GM23338 (cell line): Measurements from ENCODE around the gene KCNH4. TPM values are rescaled to one million over a fixed set of nuclear protein-coding genes. Genes with fewer than 3 reads are reported as not detected.

Experiments used
- ATAC-seq: fragments of 200-7000 bp; cut with Tn5 transposase; 3 replicates; pipeline ENCODE4 v1.9.1; 2020
- DNase-seq: peaks from one replicate; pipeline ENCODE4 v3.0.0-alpha.2; 2015; ENCODE audit warnings: low spot score
- H2AFZ ChIP-seq: fragments of 200-600 bp; sonication (generic); 2 replicates; pipeline ENCODE4 v1.8.0; 2016; ENCODE audit warnings: antibody characterized with exemption, mild to moderate bottlenecking, moderate library complexity
- H3F3A ChIP-seq: fragments of 200-600 bp; sonication (generic); replicated peaks from 2 replicates; pipeline ENCODE4 v1.8.0; 2017; ENCODE audit warnings: antibody characterized with exemption, mixed run types, low read depth
- H3K27ac ChIP-seq: fragments of 200-600 bp; sonication (generic); 2 replicates; pipeline ENCODE4 v1.6.1; 2016; ENCODE audit warnings: low read depth
- H3K27me3 ChIP-seq: fragments of 200-600 bp; sonication (generic); 2 replicates; pipeline ENCODE4 v1.8.0; 2016; ENCODE audit warnings: mild to moderate bottlenecking, mixed run types, moderate library complexity; ENCODE audit not compliant: insufficient read depth
- H3K36me3 ChIP-seq: fragments of 200-600 bp; sonication (generic); 2 replicates; pipeline ENCODE4 v1.8.0; 2016; ENCODE audit warnings: mild to moderate bottlenecking; ENCODE audit not compliant: insufficient read depth
- H3K4me1 ChIP-seq: fragments of 200-600 bp; sonication (generic); 2 replicates; pipeline ENCODE4 v1.8.0; 2016; ENCODE audit warnings: mild to moderate bottlenecking, moderate library complexity; ENCODE audit not compliant: insufficient read depth
- H3K4me2 ChIP-seq: fragments of 200-600 bp; sonication (generic); 2 replicates; pipeline ENCODE4 v1.7.1; 2017; ENCODE audit warnings: mixed run types
- H3K4me3 ChIP-seq: fragments of 200-600 bp; sonication (generic); 2 replicates; pipeline ENCODE4 v1.6.1; 2016; ENCODE audit warnings: mixed run types
- H3K79me2 ChIP-seq: fragments of 200-600 bp; sonication (generic); replicated peaks from 2 replicates; pipeline ENCODE4 v1.8.0; 2017; ENCODE audit warnings: mild to moderate bottlenecking; ENCODE audit not compliant: insufficient read depth
- H3K9me2 ChIP-seq: fragments of 200-600 bp; sonication (generic); 2 replicates; pipeline ENCODE4 v1.8.0; 2017; ENCODE audit not compliant: insufficient read depth
- H4K20me1 ChIP-seq: fragments of 200-600 bp; sonication (generic); replicated peaks from 2 replicates; pipeline ENCODE4 v1.8.0; 2017; ENCODE audit warnings: mild to moderate bottlenecking; ENCODE audit not compliant: insufficient read depth
- H3K27ac Mint-ChIP-seq: 2 replicates; pipeline ENCODE4 v1.8.0; 2020; ENCODE audit warnings: inconsistent platforms, mild to moderate bottlenecking, moderate library complexity, mixed read lengths
- H3K27me3 Mint-ChIP-seq: 3 replicates; pipeline ENCODE4 v1.8.0; 2022; ENCODE audit warnings: low read depth, mild to moderate bottlenecking, moderate library complexity, mixed read lengths, inconsistent platforms; ENCODE audit not compliant: insufficient read depth, poor library complexity
- H3K36me3 Mint-ChIP-seq: 3 replicates; pipeline ENCODE4 v1.8.0; 2021; ENCODE audit warnings: low read depth, mild to moderate bottlenecking, inconsistent platforms, moderate library complexity, mixed read lengths
- H3K4me1 Mint-ChIP-seq: 3 replicates; pipeline ENCODE4 v1.8.0; 2020; ENCODE audit warnings: mild to moderate bottlenecking, inconsistent platforms, mixed read lengths
- H3K4me3 Mint-ChIP-seq: 3 replicates; pipeline ENCODE4 v1.8.0; 2021; ENCODE audit warnings: moderate library complexity, mild to moderate bottlenecking, inconsistent platforms, mixed read lengths
- H3K9me3 Mint-ChIP-seq: 3 replicates; pipeline ENCODE4 v1.8.0; 2020; ENCODE audit warnings: moderate library complexity, mild to moderate bottlenecking, inconsistent platforms, mixed read lengths
- CREB1 ChIP-seq: fragments of 250-450 bp; sonication (Bioruptor Pico); IDR thresholded peaks from 2 replicates; pipeline ENCODE4 v1.5.0; 2020; ENCODE audit warnings: low read depth, mild to moderate bottlenecking, moderate library complexity
- CTCF ChIP-seq, 2 experiments: fragments of 200-600 bp in 1 of 2; sonication (generic) in 1 of 2; conservative IDR thresholded peaks; 2 replicates each; pipeline versions ENCODE4 v1.5.1 to v1.6.1; 2016 to 2017; ENCODE audit warnings: antibody characterized with exemption in 2 of 2, low read depth in 2 of 2, mild to moderate bottlenecking in 2 of 2, moderate library complexity in 1 of 2
- EZH2 ChIP-seq: fragments of 200-600 bp; sonication (generic); IDR thresholded peaks from one replicate; pipeline ENCODE4 v1.8.0; 2017; ENCODE audit warnings: antibody characterized with exemption, mild to moderate bottlenecking, low read depth; ENCODE audit not compliant: unreplicated experiment
- EZH2phosphoT487 ChIP-seq: fragments of 200-600 bp; sonication (generic); IDR thresholded peaks from one replicate; pipeline ENCODE4 v1.8.1; 2018; ENCODE audit warnings: antibody characterized with exemption; ENCODE audit not compliant: unreplicated experiment
- JUNB ChIP-seq: IDR thresholded peaks from one replicate; pipeline ENCODE4 v1.6.1; 2016; ENCODE audit warnings: antibody characterized with exemption; ENCODE audit not compliant: unreplicated experiment
- NANOG ChIP-seq: IDR thresholded peaks from 2 replicates; pipeline ENCODE4 v1.6.1; 2016; ENCODE audit warnings: antibody characterized with exemption, borderline replicate concordance
- POLR2AphosphoS5 ChIP-seq: IDR thresholded peaks from 2 replicates; pipeline ENCODE4 v1.6.1; 2016; ENCODE audit warnings: antibody characterized with exemption, low read depth
- STAT1 ChIP-seq: IDR thresholded peaks from one replicate; pipeline ENCODE4 v1.6.1; 2016; ENCODE audit warnings: antibody characterized with exemption; ENCODE audit not compliant: unreplicated experiment
- ZNF114 ChIP-seq: fragments of 250-450 bp; sonication (Bioruptor Pico); IDR thresholded peaks from 2 replicates; pipeline ENCODE4 v1.5.0; 2020; ENCODE audit warnings: mild to moderate bottlenecking, moderate library complexity
- ZNF331 ChIP-seq: fragments of 250-450 bp; sonication (Bioruptor Pico); IDR thresholded peaks from 2 replicates; pipeline ENCODE4 v1.5.0; 2020; ENCODE audit warnings: low read depth, mild to moderate bottlenecking, moderate library complexity
- long read RNA-seq: library from polyadenylated mRNA; unstranded; transcript quantifications from one replicate; pipeline ENCODE4 v2.0.0, GENCODE V29; 2020; ENCODE audit not compliant: unreplicated experiment
- polyA plus RNA-seq: library from polyadenylated mRNA; unstranded; fragments of >200 nt; fragmentation: Nextera tagmentation; extraction: Ambion mirVana; gene quantifications from 2 replicates; pipeline ENCODE4 v1.2.1, GENCODE V29; 2016
- total RNA-seq: library from RNA; depleted of rRNA; stranded (reverse); fragments of >200 nt; shearing (Covaris generic); gene quantifications from 2 replicates; pipeline ENCODE4 v1.2.3, GENCODE V29; 2014; rRNA removed
- TF ChIP-seq, protein P1 (sequence below): IDR thresholded peaks from one replicate; pipeline ENCODE4 v1.6.1; 2018; ENCODE audit warnings: antibody characterized with exemption; ENCODE audit not compliant: unreplicated experiment
- TF ChIP-seq, protein P2 (sequence below): fragments of 250-450 bp; sonication (Bioruptor Pico); IDR thresholded peaks from 2 replicates; pipeline ENCODE4 v1.5.0; 2020; ENCODE audit warnings: mild to moderate bottlenecking, moderate library complexity
- TF ChIP-seq, protein P3 (sequence below): IDR thresholded peaks from 2 replicates; pipeline ENCODE4 v1.6.1; 2016; ENCODE audit warnings: antibody characterized with exemption

The KCNH4 gene
- 0.08 and 0.49 TPM in 2 replicates for total RNA-seq
- 0.05 and 0.08 TPM in 2 replicates for polyA plus RNA-seq
- long read RNA-seq: 0 reads

DNA sequence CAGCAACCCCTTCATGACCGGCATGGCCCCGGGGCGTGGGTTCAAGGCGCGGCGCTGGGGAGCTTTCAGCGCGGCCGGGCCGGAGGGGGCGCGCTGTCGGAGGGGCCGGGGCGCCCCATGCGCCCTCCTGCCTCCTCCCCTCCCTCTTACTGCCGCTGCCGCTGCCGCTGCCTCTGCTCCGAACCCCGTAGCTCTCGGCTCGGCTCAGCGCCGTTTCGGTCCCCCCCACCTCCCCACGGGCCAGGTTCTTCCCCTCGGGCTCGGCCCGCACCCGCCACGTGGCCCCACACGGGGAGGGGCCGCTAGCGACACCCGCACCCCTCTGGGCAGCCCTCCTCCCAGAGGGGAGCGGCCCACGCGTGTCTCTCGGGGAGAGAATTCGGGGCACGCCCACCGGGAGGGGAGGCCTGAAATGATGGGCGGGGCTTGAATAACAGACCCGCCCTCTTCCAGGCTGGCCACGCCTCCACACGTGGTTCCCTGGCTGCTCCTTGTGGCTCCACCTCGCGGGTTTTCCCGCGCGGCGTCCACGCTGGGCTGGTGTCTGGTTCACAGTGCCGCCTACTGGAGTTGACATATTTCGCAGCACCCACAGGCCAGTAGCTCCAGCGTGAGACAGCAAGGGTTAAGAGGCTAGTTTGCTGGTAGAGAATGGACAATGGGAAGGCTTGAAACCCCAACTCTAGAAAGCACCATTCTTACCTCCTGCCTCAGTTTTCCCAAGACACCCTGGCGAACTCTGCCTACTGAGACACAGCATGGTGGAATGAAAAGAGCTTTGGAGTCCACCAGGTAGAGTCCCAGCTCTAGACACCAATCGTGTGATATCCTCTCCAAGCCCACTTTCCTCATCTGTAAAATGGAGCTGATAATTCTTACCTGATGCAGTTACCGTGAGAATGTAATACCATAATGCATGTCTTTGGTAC, at the start of gene KCNH4:
KCNH4 (minus strand) TSS at position 221 of the 929 bp plus-strand sequence; CDS start at position 24, 197 bp downstream.
- H3K4me3 Mint-ChIP-seq: peak within 1 kb of the TSS; percentile 82
- H3K4me3 ChIP-seq: peak within 1 kb of the TSS; percentile 84
- peaks cover 52% of the 10 kb centered on the region for H3K27me3 Mint-ChIP-seq
- H3K79me2 ChIP-seq: no peaks in the 10 kb centered on the region
- H3K4me1 Mint-ChIP-seq: peaks cover 33% of the 10 kb centered on the region
- H3K36me3 ChIP-seq: no peaks in the 10 kb centered on the region
- DNase-seq (peak; percentile 73), ATAC-seq (peak; percentile 36)
- H3K9me3 Mint-ChIP-seq: no peaks in the 10 kb centered on the region
- no peaks in the 10 kb centered on the region for H3K9me2 ChIP-seq
- peaks cover 50% of the 10 kb centered on the region for H3K27me3 ChIP-seq
- TF ChIP-seq JUNB: no peak
- TF ChIP-seq ZNF331: no peak
- TF ChIP-seq, protein P1, sequence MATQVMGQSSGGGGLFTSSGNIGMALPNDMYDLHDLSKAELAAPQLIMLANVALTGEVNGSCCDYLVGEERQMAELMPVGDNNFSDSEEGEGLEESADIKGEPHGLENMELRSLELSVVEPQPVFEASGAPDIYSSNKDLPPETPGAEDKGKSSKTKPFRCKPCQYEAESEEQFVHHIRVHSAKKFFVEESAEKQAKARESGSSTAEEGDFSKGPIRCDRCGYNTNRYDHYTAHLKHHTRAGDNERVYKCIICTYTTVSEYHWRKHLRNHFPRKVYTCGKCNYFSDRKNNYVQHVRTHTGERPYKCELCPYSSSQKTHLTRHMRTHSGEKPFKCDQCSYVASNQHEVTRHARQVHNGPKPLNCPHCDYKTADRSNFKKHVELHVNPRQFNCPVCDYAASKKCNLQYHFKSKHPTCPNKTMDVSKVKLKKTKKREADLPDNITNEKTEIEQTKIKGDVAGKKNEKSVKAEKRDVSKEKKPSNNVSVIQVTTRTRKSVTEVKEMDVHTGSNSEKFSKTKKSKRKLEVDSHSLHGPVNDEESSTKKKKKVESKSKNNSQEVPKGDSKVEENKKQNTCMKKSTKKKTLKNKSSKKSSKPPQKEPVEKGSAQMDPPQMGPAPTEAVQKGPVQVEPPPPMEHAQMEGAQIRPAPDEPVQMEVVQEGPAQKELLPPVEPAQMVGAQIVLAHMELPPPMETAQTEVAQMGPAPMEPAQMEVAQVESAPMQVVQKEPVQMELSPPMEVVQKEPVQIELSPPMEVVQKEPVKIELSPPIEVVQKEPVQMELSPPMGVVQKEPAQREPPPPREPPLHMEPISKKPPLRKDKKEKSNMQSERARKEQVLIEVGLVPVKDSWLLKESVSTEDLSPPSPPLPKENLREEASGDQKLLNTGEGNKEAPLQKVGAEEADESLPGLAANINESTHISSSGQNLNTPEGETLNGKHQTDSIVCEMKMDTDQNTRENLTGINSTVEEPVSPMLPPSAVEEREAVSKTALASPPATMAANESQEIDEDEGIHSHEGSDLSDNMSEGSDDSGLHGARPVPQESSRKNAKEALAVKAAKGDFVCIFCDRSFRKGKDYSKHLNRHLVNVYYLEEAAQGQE: peak; percentile 17
- TF ChIP-seq STAT1: no peak
- TF ChIP-seq, protein P2, sequence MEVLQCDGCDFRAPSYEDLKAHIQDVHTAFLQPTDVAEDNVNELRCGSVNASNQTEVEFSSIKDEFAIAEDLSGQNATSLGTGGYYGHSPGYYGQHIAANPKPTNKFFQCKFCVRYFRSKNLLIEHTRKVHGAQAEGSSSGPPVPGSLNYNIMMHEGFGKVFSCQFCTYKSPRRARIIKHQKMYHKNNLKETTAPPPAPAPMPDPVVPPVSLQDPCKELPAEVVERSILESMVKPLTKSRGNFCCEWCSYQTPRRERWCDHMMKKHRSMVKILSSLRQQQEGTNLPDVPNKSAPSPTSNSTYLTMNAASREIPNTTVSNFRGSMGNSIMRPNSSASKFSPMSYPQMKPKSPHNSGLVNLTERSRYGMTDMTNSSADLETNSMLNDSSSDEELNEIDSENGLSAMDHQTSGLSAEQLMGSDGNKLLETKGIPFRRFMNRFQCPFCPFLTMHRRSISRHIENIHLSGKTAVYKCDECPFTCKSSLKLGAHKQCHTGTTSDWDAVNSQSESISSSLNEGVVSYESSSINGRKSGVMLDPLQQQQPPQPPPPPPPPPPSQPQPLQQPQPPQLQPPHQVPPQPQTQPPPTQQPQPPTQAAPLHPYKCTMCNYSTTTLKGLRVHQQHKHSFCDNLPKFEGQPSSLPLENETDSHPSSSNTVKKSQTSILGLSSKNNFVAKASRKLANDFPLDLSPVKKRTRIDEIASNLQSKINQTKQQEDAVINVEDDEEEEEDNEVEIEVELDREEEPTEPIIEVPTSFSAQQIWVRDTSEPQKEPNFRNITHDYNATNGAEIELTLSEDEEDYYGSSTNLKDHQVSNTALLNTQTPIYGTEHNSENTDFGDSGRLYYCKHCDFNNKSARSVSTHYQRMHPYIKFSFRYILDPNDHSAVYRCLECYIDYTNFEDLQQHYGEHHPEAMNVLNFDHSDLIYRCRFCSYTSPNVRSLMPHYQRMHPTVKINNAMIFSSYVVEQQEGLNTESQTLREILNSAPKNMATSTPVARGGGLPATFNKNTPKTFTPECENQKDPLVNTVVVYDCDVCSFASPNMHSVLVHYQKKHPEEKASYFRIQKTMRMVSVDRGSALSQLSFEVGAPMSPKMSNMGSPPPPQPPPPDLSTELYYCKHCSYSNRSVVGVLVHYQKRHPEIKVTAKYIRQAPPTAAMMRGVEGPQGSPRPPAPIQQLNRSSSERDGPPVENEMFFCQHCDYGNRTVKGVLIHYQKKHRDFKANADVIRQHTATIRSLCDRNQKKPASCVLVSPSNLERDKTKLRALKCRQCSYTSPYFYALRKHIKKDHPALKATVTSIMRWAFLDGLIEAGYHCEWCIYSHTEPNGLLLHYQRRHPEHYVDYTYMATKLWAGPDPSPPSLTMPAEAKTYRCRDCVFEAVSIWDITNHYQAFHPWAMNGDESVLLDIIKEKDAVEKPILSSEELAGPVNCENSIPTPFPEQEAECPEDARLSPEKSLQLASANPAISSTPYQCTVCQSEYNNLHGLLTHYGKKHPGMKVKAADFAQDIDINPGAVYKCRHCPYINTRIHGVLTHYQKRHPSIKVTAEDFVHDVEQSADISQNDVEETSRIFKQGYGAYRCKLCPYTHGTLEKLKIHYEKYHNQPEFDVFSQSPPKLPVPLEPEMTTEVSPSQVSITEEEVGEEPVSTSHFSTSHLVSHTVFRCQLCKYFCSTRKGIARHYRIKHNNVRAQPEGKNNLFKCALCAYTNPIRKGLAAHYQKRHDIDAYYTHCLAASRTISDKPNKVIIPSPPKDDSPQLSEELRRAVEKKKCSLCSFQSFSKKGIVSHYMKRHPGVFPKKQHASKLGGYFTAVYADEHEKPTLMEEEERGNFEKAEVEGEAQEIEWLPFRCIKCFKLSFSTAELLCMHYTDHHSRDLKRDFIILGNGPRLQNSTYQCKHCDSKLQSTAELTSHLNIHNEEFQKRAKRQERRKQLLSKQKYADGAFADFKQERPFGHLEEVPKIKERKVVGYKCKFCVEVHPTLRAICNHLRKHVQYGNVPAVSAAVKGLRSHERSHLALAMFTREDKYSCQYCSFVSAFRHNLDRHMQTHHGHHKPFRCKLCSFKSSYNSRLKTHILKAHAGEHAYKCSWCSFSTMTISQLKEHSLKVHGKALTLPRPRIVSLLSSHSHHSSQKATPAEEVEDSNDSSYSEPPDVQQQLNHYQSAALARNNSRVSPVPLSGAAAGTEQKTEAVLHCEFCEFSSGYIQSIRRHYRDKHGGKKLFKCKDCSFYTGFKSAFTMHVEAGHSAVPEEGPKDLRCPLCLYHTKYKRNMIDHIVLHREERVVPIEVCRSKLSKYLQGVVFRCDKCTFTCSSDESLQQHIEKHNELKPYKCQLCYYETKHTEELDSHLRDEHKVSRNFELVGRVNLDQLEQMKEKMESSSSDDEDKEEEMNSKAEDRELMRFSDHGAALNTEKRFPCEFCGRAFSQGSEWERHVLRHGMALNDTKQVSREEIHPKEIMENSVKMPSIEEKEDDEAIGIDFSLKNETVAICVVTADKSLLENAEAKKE (CRISPR knock-in tag): no peak
- TF ChIP-seq NANOG: no peak
- no peak for TF ChIP-seq ZNF114 (CRISPR knock-in tag)
- TF ChIP-seq POLR2AphosphoS5: no peak
- TF ChIP-seq CREB1: peak; percentile 36; the same call in 1 of the 2 replicates
- TF ChIP-seq CTCF (conservative IDR thresholded peaks at IDR 0.05; ENCODE audit: low read depth in 2 of 2): peak; percentile 39 to 64; a peak in 3 of 4 replicates
- no peak for TF ChIP-seq EZH2
- no peak for TF ChIP-seq EZH2phosphoT487
- TF ChIP-seq, protein P3, sequence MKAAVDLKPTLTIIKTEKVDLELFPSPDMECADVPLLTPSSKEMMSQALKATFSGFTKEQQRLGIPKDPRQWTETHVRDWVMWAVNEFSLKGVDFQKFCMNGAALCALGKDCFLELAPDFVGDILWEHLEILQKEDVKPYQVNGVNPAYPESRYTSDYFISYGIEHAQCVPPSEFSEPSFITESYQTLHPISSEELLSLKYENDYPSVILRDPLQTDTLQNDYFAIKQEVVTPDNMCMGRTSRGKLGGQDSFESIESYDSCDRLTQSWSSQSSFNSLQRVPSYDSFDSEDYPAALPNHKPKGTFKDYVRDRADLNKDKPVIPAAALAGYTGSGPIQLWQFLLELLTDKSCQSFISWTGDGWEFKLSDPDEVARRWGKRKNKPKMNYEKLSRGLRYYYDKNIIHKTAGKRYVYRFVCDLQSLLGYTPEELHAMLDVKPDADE: no peak
- peaks cover 13% of the 10 kb centered on the region; the same call in 1 of the 2 replicates for H3K4me1 ChIP-seq
- H4K20me1 ChIP-seq: peaks cover 4% of the 10 kb centered on the region; the same call in 1 of the 2 replicates
- H2AFZ ChIP-seq: peak within 1 kb of the TSS; percentile 91
- H3K36me3 Mint-ChIP-seq: no peaks in the 10 kb centered on the region
- peak within 1 kb of the TSS; percentile 96 for H3K4me2 ChIP-seq
- H3F3A ChIP-seq: peaks cover 14% of the 10 kb centered on the region
- no peak within 1 kb of the TSS for H3K27ac ChIP-seq
- H3K27ac Mint-ChIP-seq: no peak within 1 kb of the TSS
